Erythroblast (primary cell): ENCODE measurements around the gene PRR15.

ENCODE experiments used
- GATA1 ChIP-seq: IDR thresholded peaks from 2 replicates; pipeline ENCODE4 v1.6.1; 2011; ENCODE audit warnings: low read depth, mild to moderate bottlenecking, control low read depth, low read length, moderate library complexity
- POLR2A ChIP-seq: IDR thresholded peaks from 2 replicates; pipeline ENCODE4 v1.6.1; 2011; ENCODE audit warnings: mild to moderate bottlenecking, low read length

- TF ChIP-seq POLR2A (no peak), GATA1 (no peak)
Measured at GRCh38 chr7:29573567-29573966, 9.9 kb downstream of the PRR15 start.
